ENCODE results near the gene MLX. TPM values are rescaled to one million over a fixed set of nuclear protein-coding genes. Genes with fewer than 3 reads are reported as not detected.

Gene MLX
- total RNA-seq, 1 experiment from 2014 or later: 25.8 TPM

DNA sequence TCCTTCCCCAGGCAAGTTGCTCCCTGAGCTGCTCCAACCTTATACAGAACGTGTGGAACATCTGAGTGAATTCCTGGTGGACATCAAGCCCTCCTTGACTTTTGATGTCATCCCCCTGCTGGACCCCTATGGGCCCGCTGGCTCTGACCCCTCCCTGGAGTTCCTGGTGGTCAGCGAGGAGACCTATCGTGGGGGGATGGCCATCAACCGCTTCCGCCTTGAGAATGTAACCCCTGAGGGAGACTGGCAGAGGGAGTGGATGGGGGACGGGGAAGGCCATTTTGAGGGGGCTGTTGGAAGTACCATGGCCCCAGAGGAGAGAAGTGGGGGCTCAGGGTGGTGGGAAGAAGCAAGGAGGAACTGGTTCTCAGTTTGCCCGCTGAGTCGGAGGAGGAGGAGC is 3.0 kb upstream of the MLX start:
- Histone ChIP-seq H3K4me3 (ENCODE audit: low read length) (peak overlapping the region; percentile 83; the same call in 1 of the 2 replicates), H3F3A (ENCODE audit: low read length, unreplicated experiment) (no peaks in the 10 kb centered on the region), H3K36me3 (ENCODE audit: low read depth, low read length) (peaks cover 6% of the 10 kb centered on the region; the same call in 1 of the 2 replicates), H4K20me1 (ENCODE audit: low read length) (no peaks in the 10 kb centered on the region), H3K9me2 (replicated peaks; ENCODE audit: low read length) (no peaks in the 10 kb centered on the region), H3K4me2 (ENCODE audit: low read length) (peak overlapping the region; percentile 99), H3K27me3 (ENCODE audit: low read length) (no peaks in the 10 kb centered on the region), H3K9me3 (ENCODE audit: low read length) (no peaks in the 10 kb centered on the region), H3K4me1 (ENCODE audit: insufficient read depth, low read length) (peaks cover 25% of the 10 kb centered on the region), H3K27ac (ENCODE audit: low read length) (no peak overlapping the region), H2AFZ (ENCODE audit: low read length) (no peak overlapping the region), H3K9ac (ENCODE audit: low read length) (no peak overlapping the region), H3K79me2 (ENCODE audit: low read length) (peaks cover 50% of the 10 kb centered on the region)
- ChIA-PET CTCF (no interaction called here), POLR2A (ENCODE audit: unreplicated experiment) (no interaction called here)
- no peak for TF ChIP-seq EZH2 (IDR thresholded peaks at IDR 0.05; ENCODE audit: low read length, unreplicated experiment)
- TF ChIP-seq, protein P1, sequence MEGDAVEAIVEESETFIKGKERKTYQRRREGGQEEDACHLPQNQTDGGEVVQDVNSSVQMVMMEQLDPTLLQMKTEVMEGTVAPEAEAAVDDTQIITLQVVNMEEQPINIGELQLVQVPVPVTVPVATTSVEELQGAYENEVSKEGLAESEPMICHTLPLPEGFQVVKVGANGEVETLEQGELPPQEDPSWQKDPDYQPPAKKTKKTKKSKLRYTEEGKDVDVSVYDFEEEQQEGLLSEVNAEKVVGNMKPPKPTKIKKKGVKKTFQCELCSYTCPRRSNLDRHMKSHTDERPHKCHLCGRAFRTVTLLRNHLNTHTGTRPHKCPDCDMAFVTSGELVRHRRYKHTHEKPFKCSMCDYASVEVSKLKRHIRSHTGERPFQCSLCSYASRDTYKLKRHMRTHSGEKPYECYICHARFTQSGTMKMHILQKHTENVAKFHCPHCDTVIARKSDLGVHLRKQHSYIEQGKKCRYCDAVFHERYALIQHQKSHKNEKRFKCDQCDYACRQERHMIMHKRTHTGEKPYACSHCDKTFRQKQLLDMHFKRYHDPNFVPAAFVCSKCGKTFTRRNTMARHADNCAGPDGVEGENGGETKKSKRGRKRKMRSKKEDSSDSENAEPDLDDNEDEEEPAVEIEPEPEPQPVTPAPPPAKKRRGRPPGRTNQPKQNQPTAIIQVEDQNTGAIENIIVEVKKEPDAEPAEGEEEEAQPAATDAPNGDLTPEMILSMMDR (conservative IDR thresholded peaks at IDR 0.05; ENCODE audit: low read depth, low read length): no peak
- no peak for TF ChIP-seq EZH2phosphoT487 (IDR thresholded peaks at IDR 0.05; ENCODE audit: borderline replicate concordance, low read length)
- intact Hi-C loops (cut with micrococcal nuclease): no loop called here
- DNase-seq (no peak), ATAC-seq (no peak)
- BruUV-seq (replicated peaks): no TSS peak

DNA sequence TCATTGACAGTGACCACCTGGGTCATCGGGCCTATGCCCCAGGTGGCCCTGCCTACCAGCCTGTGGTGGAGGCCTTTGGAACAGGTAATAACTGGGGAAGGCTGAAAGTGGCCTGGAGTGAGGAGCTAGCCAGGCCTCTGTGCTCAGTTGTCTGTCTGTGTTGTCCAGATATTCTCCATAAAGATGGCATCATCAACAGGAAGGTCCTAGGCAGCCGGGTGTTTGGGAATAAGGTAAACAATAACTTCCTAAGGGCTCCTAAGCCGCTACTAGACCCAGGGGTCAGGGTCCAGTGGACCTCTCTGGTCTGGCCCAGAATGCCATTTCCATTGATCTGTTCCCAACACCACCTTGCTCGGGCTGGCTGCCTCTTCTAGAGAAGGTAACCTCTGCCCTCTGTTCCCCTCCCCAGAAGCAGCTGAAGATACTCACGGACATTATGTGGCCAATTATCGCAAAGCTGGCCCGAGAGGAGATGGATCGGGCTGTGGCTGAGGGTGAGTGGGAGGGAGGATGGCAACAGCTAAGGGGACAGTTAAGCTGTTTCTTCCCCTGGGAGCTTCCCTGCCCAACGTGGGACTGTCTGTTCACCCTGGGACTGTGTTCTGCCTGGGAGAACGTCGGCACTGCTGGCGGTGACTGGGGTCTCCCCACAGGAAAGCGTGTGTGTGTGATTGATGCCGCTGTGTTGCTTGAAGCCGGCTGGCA is 1.9 kb upstream of the MLX start:
- Histone ChIP-seq H3K4me1 (ENCODE audit: insufficient read depth, low read length) (peaks cover 25% of the 10 kb centered on the region), H3F3A (ENCODE audit: low read length, unreplicated experiment) (no peaks in the 10 kb centered on the region), H3K9me3 (ENCODE audit: low read length) (no peaks in the 10 kb centered on the region), H2AFZ (ENCODE audit: low read length) (no peak overlapping the region), H3K4me3 (ENCODE audit: low read length) (no peak overlapping the region), H3K36me3 (ENCODE audit: low read depth, low read length) (peaks cover 13% of the 10 kb centered on the region; the same call in 1 of the 2 replicates), H3K27me3 (ENCODE audit: low read length) (no peaks in the 10 kb centered on the region), H3K79me2 (ENCODE audit: low read length) (peaks cover 55% of the 10 kb centered on the region), H3K27ac (ENCODE audit: low read length) (no peak overlapping the region), H3K9ac (ENCODE audit: low read length) (no peak overlapping the region), H3K4me2 (ENCODE audit: low read length) (no peak overlapping the region), H4K20me1 (ENCODE audit: low read length) (no peaks in the 10 kb centered on the region), H3K9me2 (replicated peaks; ENCODE audit: low read length) (no peaks in the 10 kb centered on the region)
- POLR2A ChIA-PET (ENCODE audit: unreplicated experiment): interaction anchor here (0.6 kb wide), 1 partner anchor 549 kb away, joined by 3 read pairs; no protein-coding TSS in a partner anchor
- ATAC-seq: no peak
- intact Hi-C loops (cut with micrococcal nuclease): no loop called here
- no peak for DNase-seq
- TF ChIP-seq, protein P1 (conservative IDR thresholded peaks at IDR 0.05; ENCODE audit: low read depth, low read length): no peak
- TF ChIP-seq EZH2phosphoT487 (IDR thresholded peaks at IDR 0.05; ENCODE audit: borderline replicate concordance, low read length) (no peak), EZH2 (IDR thresholded peaks at IDR 0.05; ENCODE audit: low read length, unreplicated experiment) (no peak)
- no TSS peak for BruUV-seq (replicated peaks)
- CTCF ChIA-PET: no interaction called here

Data from PC-3 (cell line).